ENCODE results near the gene SPTLC3.

The SPTLC3 gene

GRCh38 chr20:13009682-13010406, 1.1 kb downstream of the SPTLC3 start:
- TF ChIP-seq GATA3 (IDR thresholded peaks at IDR 0.05; ENCODE audit: low read depth, low read length) (no peak), GATA2 (IDR thresholded peaks at IDR 0.05; ENCODE audit: low read depth, low read length) (no peak)

GRCh38 chr20:13012886-13013285, 4.1 kb downstream of the SPTLC3 start:
- TF ChIP-seq GATA2 (IDR thresholded peaks at IDR 0.05; ENCODE audit: low read depth, low read length) (no peak), GATA3 (IDR thresholded peaks at IDR 0.05; ENCODE audit: low read depth, low read length) (no peak)

- TF ChIP-seq GATA3 (IDR thresholded peaks at IDR 0.05; ENCODE audit: low read depth, low read length) (no peak), GATA2 (IDR thresholded peaks at IDR 0.05; ENCODE audit: low read depth, low read length) (no peak)
Measured at GRCh38 chr20:13013411-13013810, 4.6 kb downstream of the SPTLC3 start.

- TF ChIP-seq GATA3 (IDR thresholded peaks at IDR 0.05; ENCODE audit: low read depth, low read length) (no peak), GATA2 (IDR thresholded peaks at IDR 0.05; ENCODE audit: low read depth, low read length) (no peak)
Measured at GRCh38 chr20:13017235-13017634, 8.5 kb downstream of the SPTLC3 start.

GRCh38 chr20:13017883-13018535, 9.2 kb downstream of the SPTLC3 start:
- TF ChIP-seq GATA3 (IDR thresholded peaks at IDR 0.05; ENCODE audit: low read depth, low read length): no peak
- no peak for TF ChIP-seq GATA2 (IDR thresholded peaks at IDR 0.05; ENCODE audit: low read depth, low read length)

GRCh38 chr20:13021205-13021970, 12.6 kb downstream of the SPTLC3 start:
- TF ChIP-seq GATA2 (IDR thresholded peaks at IDR 0.05; ENCODE audit: low read depth, low read length): no peak

GRCh38 chr20:13022401-13023155, 13.8 kb downstream of the SPTLC3 start:
- TF ChIP-seq GATA3 (IDR thresholded peaks at IDR 0.05; ENCODE audit: low read depth, low read length): no peak
- TF ChIP-seq GATA2 (IDR thresholded peaks at IDR 0.05; ENCODE audit: low read depth, low read length): no peak

GRCh38 chr20:13024596-13024995, 15.8 kb downstream of the SPTLC3 start:
- TF ChIP-seq GATA3 (IDR thresholded peaks at IDR 0.05; ENCODE audit: low read depth, low read length): no peak
- no peak for TF ChIP-seq GATA2 (IDR thresholded peaks at IDR 0.05; ENCODE audit: low read depth, low read length)

DNA sequence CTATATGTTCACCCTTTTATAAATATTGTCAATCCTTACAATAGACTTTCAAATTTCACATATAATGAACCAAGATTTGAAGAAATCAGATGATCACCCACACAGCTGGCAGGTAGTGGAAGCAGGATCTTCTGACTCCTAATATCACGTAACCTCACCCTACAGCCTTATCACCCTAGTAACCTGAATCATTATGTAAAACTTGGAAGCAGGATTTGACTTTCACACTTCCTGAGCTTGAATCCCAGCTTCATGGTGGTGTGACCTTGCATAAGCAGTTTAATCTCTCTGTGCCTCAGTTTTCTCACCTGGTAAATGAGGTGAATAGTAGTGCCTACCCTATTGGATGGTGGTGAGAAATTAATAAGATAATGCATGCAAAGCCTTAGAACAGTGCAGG, 16.4 kb downstream of the SPTLC3 start:
- TF ChIP-seq GATA3 (IDR thresholded peaks at IDR 0.05; ENCODE audit: low read depth, low read length) (no peak), GATA2 (IDR thresholded peaks at IDR 0.05; ENCODE audit: low read depth, low read length) (no peak)

DNA sequence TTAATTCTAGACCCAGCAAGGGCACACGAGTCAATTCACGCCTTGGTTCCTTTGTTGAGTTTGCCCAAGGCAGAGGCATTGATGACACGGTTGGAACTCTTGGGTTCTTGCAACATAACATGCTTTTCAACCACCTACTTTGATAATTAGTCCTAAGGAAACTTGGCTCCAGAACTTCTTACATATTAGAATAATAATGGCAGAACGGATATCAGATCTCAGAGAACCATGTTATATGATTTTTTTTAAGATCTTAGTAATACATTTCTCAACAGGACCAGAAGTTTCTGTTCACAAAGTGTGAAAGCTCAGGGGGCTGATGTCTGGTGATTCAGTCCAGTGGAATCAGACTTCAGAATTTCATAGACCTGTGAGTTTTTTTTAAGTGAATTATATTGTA, 19.2 kb downstream of the SPTLC3 start:
- TF ChIP-seq GATA2 (IDR thresholded peaks at IDR 0.05; ENCODE audit: low read depth, low read length) (no peak), GATA3 (IDR thresholded peaks at IDR 0.05; ENCODE audit: low read depth, low read length) (no peak)

- TF ChIP-seq GATA2 (IDR thresholded peaks at IDR 0.05; ENCODE audit: low read depth, low read length) (no peak), GATA3 (IDR thresholded peaks at IDR 0.05; ENCODE audit: low read depth, low read length) (no peak)
Measured at GRCh38 chr20:13028673-13029072, 19.9 kb downstream of the SPTLC3 start.

DNA sequence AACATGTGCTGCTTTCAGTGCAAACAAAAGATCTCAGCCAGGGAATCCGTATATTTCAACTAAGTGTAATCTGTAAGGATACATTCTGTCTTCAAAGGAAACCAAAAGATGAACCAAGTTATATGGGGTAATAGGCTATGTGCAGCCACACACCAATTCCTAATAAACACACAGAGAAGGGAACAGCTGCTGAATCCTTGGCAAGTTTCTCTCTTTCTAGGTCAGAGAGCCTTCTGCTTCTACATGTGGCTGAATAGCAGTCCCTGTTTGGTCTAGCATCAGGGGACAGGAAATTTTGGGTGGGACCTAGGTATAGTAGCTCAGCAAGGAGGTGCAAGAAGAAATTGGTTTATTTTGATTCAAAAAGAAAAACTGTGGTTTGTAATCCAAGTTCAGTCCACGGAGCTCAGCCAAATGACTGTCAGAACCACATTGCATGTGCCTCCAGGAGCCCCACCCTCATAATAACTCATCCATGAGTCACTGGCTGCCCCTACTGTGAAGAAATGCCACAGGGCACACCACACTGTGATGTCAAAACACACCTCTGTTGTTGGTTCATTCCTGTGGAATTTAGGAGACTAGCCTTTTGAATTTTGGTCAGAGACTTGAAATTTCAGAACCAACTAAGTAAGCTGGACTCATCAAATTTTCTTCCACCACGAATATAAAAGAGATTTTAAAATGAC, 21.1 kb downstream of the SPTLC3 start:
- TF ChIP-seq GATA3 (IDR thresholded peaks at IDR 0.05; ENCODE audit: low read depth, low read length) (no peak), GATA2 (IDR thresholded peaks at IDR 0.05; ENCODE audit: low read depth, low read length) (no peak)

- TF ChIP-seq GATA2 (IDR thresholded peaks at IDR 0.05; ENCODE audit: low read depth, low read length): no peak
- no peak for TF ChIP-seq GATA3 (IDR thresholded peaks at IDR 0.05; ENCODE audit: low read depth, low read length)
Measured at GRCh38 chr20:13031751-13032150, 23.0 kb downstream of the SPTLC3 start.

Measured in SH-SY5Y (cell line).